K562 (cell line): Measurements from ENCODE around the gene NUTM1. TPM values are rescaled to one million over a fixed set of nuclear protein-coding genes. Genes with fewer than 3 reads are reported as not detected.

ENCODE experiments used
- CEBPZ ChIP-seq: fragments of 150-350 bp; IDR thresholded peaks from 2 replicates; pipeline ENCODE4 v1.6.1; 2014; ENCODE audit warnings: low read depth, mild to moderate bottlenecking, low read length, borderline replicate concordance
- DACH1 ChIP-seq: fragments of 450-650 bp; IDR thresholded peaks from 2 replicates; pipeline ENCODE4 v1.6.1; 2018; ENCODE audit not compliant: partially characterized antibody
- GABPB2 ChIP-seq: fragments of 250-450 bp; sonication (Bioruptor Pico); conservative IDR thresholded peaks from 2 replicates; pipeline ENCODE4 v1.5.1; 2021; ENCODE audit warnings: mild to moderate bottlenecking
- HMG20B ChIP-seq: fragments of 250-450 bp; sonication (Bioruptor Pico); IDR thresholded peaks from 2 replicates; pipeline ENCODE4 v1.5.0; 2021; ENCODE audit warnings: mild to moderate bottlenecking
- HNRNPUL1 ChIP-seq: fragments of 200-400 bp; formaldehyde crosslinking; IDR thresholded peaks from 2 replicates; pipeline ENCODE4 v1.6.1; 2017; ENCODE audit warnings: low read length
- ILK ChIP-seq: fragments of 450-650 bp; IDR thresholded peaks from 2 replicates; pipeline ENCODE4 v1.6.1; 2016; ENCODE audit warnings: missing genetic modification characterization, low read depth, mild to moderate bottlenecking, missing compliant biosample characterization, moderate library complexity, borderline replicate concordance
- POLR2G ChIP-seq: fragments of 200-400 bp; formaldehyde crosslinking; IDR thresholded peaks from 2 replicates; pipeline ENCODE4 v1.6.1; 2017; ENCODE audit warnings: low read depth, mild to moderate bottlenecking, antibody characterized with exemption, low read length, moderate library complexity
- PYGO2 ChIP-seq: fragments of 450-650 bp; IDR thresholded peaks from 2 replicates; pipeline ENCODE4 v1.6.1; 2016; ENCODE audit warnings: mild to moderate bottlenecking, missing genetic modification characterization, moderate library complexity, missing compliant biosample characterization
- SMAD3 ChIP-seq: fragments of 450-650 bp; formaldehyde crosslinking; conservative IDR thresholded peaks from 2 replicates; pipeline ENCODE4 v1.4.0; 2020; ENCODE audit warnings: mild to moderate bottlenecking
- USF2 ChIP-seq: sonication (generic); formaldehyde crosslinking; IDR thresholded peaks from 2 replicates; pipeline ENCODE4 v1.5.0; 2020; ENCODE audit warnings: missing genetic modification reagents
- XRCC5 ChIP-seq: fragments of 200-400 bp; formaldehyde crosslinking; IDR thresholded peaks from 2 replicates; pipeline ENCODE4 v1.6.1; 2017; ENCODE audit warnings: low read depth, mild to moderate bottlenecking, low read length
- ZKSCAN8 ChIP-seq: fragments of 200-800 bp; sonication (Bioruptor generic); IDR thresholded peaks from 2 replicates; pipeline ENCODE4 v1.6.1; 2016; ENCODE audit warnings: missing genetic modification characterization, missing compliant biosample characterization
- ZNF232 ChIP-seq: sonication (generic); formaldehyde crosslinking; IDR thresholded peaks from 2 replicates; pipeline ENCODE4 v1.8.0; 2022; ENCODE audit warnings: mild to moderate bottlenecking, missing genetic modification reagents
- ZNF318 ChIP-seq, 2 experiments: fragments of 450-650 bp; IDR thresholded peaks; 2 replicates each; pipeline ENCODE4 v1.6.1; 2016; ENCODE audit warnings: mild to moderate bottlenecking in 2 of 2, borderline replicate concordance in 1 of 2, low read depth in 1 of 2, moderate library complexity in 1 of 2
- polyA plus RNA-seq, 8 experiments: library from polyadenylated mRNA; depleted of rRNA in 4 of 8; stranded (reverse) in 5 of 8; unstranded in 3 of 8; fragments of >200 nt; fragmentation: Nextera tagmentation in 2 of 8; fragmentation: Illumina TruSeq in 1 of 8; extraction: Ambion mirVana in 2 of 8; extraction: Trizol in 1 of 8; gene quantifications; 2 replicates each; pipeline versions ENCODE4 v1.2.1 to v1.2.3, GENCODE V29; 2011 to 2014; ENCODE audit warnings: inconsistent platforms in 1 of 8, missing spikeins in 1 of 8
- total RNA-seq, 7 experiments: library from RNA; depleted of rRNA in 6 of 7; stranded (reverse); fragments of >200 nt in 6 of 7; fragmentation: Illumina TruSeq in 2 of 7; extraction: Trizol in 2 of 7; gene quantifications; 2 replicates each; pipeline versions ENCODE4 v1.2.1 to v1.2.3, GENCODE V29; 2011 to 2021; ENCODE audit warnings: low replicate concordance in 1 of 7

NUTM1 gene
- total and polyA plus RNA-seq, 9 of the 15 experiments (the other 6 are each of a cell fraction or from before 2014, with no cell fraction given) = 0.01 to 0.05 (median 0.04) TPM; not detected in 4

- no peak for TF ChIP-seq ILK (tag)
- no peak for TF ChIP-seq ZKSCAN8 (CRISPR knock-in tag)
- no peak for TF ChIP-seq GABPB2
- TF ChIP-seq USF2 (CRISPR knock-in tag) = no peak
- no peak for TF ChIP-seq ZNF232 (CRISPR knock-in tag)
- TF ChIP-seq HMG20B (CRISPR knock-in tag) = no peak
- peak; percentile 54 for TF ChIP-seq DACH1
- TF ChIP-seq SMAD3 (CRISPR knock-in tag) = no peak
- TF ChIP-seq CEBPZ = no peak
- peak; percentile 91 for TF ChIP-seq POLR2G
- TF ChIP-seq XRCC5 = 0 out of 2 replicates have a peak, but pooled peaks have one; percentile 53
- TF ChIP-seq HNRNPUL1 = no peak
- TF ChIP-seq PYGO2 (tag) = no peak
- TF ChIP-seq ZNF318 (IDR thresholded peaks at IDR 0.05; ENCODE audit: borderline replicate concordance in 1 of 2, low read depth in 1 of 2) = no peak
Measured at GRCh38 chr15:34367101-34368081, 24.3 kb downstream of the NUTM1 start, which contains the start of gene LPCAT4 (continued).
